Stromal cell of bone marrow (primary cell): ENCODE results near the gene BCL2L1.
"Not testable (repeated sequence)": the region's sequence is repeated elsewhere in the genome, so short reads cannot be mapped to it uniquely, and the experiment has no call there.

Experiments
- DNase-seq: peaks from one replicate; pipeline ENCODE4 v3.0.0-alpha.2; 2012; ENCODE audit warnings: low read depth

BCL2L1 gene

DNA sequence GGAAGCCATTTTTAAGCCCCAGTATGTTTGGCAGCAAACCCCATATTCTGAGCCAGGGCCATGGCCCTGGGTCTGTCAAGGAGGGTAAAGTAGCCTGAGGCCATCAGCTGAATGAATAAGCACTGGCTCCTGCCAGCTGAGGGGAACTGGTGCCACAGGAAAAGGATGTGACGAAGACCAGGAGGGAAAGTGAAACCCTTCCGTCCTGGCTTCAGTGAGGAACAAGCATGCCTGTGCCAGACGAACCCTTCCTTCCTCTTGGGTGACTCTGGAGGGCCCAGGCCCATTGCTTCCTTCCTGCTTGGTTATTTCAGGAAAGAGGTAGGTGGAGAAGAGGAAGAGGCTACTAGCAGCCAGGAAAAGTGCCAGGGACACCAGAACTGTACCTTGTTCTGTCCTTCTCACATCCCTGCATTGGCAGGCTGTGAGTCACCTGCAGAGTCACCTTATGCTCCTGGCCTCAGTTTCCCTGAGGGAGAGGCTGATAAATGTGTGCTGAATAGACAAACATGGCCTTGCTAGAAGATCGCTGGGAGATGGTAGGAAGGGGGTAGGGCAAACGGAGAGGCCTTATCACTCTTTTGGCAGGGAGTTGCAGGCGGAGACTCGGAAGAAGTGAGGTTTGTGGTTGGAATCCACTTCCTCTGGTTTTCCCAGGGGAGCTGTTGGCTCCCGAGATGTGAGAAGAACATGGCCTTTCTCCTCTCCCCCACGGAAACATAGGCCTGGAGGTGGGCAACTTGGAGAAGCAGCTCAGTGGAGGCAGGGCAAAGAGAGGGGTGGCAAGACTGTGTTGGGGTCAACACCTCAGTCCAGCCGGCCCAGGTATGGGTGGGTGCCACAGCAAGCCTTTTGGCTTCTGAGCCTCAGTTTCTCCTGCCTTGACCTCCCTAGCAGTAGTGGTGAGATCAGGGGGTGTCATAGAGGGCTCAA lies 47.5 kb downstream of the BCL2L1 start:
- DNase-seq: peak; percentile 82

DNA sequence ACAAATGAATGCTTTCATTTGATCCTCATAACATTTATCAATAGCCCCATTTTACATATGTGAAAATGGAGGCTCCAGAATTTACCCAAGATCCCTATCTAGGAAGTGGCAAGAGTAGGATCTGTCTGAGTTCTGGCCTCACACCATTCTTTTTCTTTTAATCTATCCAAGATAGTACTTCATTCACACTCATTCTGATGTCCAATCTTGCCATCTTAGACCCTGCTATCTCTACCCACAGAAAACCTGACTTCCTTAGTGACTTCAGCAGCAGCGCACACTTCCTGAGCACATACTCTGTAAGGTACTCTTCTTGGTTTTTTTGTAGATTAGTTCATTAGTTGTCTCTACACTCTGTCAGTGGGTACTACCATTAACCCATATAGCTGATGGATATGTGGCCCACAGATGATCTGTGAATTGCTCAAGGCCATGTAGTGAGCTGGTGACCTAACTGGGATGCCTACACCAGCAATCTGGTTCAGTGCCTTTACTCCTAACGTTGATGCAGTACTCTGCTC lies 48.7 kb downstream of the BCL2L1 start:
- no peak for DNase-seq

DNA sequence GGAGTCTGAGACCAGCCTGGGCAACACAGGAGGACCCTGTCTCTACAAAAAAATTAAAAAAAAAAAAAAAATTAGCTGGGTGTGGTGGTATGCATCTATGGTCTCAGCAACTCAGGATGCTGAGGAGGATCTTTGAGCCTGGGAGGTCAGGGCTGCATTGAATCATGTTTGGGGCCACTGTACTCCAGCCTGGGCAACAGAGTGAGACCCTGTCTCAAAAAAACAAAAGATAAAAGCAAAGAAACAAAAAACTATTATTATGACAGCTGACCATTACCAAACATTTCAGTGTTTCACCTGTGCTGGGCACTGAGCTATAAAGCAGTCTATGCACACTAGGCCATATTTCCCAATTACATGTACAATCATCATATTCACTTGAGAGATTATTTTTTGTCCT lies 49.2 kb downstream of the BCL2L1 start:
- no peak for DNase-seq

DNA sequence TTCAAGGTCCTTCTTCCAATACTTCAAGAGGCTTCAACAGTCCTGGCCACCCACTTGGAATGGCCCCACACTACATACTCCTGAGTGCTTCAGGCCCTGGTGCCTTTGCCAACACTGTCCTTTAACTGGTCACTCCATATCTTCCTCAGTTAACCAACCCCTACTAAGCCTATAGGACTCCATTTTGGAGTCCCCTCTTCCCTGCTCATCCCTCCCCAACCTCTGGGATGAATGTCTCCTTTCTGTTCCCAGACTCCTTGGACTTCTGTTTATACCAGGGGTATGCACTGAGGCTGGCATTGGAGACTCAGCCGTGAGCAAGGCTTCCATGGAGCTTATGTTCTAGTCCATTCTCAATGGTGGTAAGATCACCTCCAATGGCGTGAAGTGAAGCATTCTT lies 51.3 kb downstream of the BCL2L1 start:
- DNase-seq: no peak

DNA sequence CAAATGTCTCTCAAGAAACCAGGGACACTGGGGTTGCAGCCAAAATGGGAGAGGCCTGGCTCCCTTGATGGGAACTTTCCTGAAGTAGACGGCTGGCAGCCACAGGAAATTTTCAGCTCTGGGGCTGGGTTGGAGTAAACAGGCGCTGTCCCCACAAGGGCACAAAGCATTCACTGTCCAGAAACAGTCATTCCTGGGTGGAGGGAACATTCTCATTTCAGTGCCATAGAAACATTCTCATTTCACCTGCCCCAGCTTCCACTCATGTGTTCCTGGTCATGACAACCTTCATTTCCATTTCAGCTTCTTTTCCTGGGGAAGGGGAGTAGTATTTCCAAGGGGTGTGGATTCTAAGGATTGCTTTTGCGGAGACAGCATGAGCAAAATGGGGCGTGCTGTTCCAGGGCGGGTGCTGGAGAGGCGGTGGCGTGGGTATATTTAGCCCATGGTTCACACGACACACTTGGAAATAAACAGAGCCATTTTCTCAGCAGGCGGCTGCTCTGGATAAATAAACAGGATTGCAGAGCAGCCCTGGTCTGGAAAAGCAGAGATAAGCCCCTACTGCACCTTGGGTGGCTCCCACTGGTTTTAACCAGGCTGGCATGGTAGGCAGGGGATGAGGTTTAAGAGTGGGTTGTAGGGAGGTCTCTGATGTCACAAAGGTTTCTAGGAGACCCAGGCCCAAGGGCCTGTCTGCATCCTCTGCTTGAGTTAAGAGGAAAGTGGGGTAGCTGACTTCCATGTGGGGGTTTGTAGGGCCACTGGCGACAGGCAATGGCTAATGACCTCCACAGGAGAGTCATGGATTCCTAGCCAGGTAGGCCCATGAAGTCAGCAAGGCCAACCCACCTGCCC lies 52.1 kb downstream of the BCL2L1 start:
- no peak for DNase-seq

DNA sequence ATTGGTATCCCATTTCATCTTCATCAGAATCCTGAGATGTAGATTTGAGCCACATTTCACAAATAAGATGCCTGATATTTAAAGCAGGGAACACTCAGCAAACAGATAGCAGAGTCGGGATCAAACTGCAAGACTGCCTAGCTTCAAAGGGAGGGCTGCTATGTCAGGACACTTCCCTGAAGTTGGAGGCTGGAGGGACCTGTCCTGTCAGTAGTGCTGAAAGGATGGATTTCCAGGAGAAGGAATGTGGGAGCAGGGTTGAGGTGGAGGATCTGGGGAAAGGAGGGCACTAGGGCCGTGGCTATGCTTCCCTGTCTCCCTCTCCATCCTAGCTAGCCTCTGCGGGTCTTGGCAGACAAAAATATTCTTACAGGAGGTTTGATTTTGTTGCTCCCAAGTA lies 52.8 kb downstream of the BCL2L1 start:
- DNase-seq: no peak

DNA sequence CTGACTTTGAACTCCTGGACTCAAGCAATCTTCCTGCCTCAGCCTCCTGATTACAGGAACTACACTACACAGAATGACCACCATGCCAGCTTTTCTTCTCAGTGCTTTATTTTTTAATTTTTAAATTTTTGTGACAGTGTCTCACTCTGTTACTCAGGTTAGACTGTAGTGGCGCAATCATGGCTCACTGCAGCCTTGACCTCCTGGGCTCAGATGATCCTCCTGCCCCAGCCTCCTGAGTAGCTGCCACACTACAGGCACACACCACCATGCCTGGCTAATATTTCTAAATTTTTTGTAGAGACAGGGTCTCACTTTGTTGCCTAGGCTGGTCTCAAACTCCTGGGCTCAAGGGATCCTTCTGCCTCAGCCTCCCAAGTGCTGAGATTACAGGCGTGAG lies 53.7 kb downstream of the BCL2L1 start:
- DNase-seq: not testable (repeated sequence)

DNA sequence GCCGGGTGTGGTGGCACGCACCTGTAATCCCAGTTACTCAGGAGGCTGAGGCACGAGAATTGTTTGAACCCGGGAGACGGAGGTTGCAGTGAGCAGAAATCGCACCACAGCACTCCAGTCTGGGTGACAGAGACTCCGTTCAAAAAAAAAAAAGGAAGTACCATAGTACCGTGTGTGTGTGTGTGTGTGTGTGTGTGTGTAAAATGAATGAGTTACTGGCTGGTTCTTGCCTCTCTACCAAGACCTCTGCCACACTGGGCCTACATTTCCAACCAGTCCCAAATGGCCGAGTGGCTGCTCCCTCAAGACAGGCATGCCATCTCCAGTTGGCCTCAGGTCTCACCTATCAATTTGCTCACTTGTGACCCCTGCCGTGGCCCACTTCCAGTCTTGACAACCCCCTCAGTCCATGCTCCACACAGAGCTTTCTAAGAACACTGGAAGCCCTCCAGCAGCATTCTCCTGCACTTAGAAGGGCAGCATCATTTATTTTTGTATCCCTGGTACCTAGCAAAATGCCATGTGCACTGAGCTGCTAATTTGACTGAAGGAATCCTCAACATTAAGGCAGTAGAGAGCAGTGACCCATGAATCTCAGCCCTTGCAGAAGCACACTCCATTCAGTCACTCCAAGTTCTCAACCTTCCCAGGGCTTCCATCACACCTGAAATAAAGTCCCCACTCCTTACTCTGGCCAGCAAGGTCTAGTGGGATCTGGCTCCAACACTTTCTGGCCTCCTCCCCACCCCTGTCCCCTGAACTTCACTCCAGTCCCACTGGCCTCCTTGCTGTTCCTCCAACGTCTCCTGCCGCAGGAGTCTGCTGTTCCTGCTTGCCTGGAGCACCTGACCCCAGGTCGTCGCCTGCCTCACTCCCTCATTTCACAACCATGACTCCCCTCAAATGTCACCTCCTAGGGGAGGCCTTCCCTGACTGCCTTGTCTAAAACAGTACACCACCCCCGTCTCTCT lies 55.1 kb downstream of the BCL2L1 start:
- no peak for DNase-seq

DNA sequence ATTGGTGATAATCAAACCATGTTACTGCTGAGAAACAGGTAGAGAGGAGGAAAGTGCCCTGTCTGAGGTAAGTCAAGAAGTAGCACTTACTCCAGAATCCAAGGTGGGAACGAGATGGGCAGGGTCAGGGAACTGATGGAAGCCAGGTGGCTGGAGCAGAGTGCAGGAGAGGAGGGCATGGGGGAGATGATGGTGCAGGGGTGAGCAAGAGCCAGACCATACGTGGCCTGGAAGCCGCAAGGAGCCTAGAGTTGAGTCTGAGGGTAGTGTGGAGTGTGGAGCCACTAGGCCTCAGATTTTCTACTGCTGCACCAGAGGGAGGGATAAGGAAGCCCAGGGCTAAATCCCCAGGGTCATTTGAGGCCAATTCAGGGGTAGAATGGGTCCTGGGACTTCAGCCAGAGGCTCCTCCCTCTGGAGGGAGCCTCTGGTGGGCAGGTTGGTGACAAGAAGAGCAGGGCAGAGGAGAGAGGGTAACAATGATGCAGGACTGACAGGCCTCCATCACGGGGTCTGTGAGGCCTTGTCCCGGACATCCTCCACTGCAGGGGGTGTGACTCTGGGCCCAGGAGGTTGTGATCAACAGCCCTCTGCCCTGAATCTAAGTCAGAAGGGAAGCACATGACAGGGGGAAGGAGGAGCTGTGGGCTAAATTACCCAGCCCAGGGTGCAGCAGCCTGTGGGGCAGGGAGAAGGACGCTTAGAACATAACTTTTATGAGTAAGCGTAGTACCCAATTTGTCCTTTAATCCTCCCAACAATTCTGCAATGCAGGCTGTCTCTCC lies 56.2 kb downstream of the BCL2L1 start:
- no peak for DNase-seq

DNA sequence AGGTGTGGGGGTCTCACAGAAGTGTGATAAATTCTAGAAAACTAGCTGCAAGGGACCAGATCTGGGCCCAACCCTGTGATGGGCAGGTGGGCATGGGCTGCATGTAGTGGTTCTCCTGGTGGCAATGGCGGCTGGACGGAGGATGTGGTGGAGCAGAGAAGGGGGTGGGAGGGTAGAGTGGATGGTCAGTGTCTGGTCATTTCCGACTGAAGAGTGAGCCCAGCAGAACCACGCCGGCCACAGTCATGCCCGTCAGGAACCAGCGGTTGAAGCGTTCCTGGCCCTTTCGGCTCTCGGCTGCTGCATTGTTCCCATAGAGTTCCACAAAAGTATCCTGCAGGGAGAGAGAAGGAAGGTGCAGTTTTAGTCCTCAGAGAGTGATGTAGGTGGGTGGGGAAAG lies 56.9 kb downstream of the BCL2L1 start:
- DNase-seq: no peak

DNA sequence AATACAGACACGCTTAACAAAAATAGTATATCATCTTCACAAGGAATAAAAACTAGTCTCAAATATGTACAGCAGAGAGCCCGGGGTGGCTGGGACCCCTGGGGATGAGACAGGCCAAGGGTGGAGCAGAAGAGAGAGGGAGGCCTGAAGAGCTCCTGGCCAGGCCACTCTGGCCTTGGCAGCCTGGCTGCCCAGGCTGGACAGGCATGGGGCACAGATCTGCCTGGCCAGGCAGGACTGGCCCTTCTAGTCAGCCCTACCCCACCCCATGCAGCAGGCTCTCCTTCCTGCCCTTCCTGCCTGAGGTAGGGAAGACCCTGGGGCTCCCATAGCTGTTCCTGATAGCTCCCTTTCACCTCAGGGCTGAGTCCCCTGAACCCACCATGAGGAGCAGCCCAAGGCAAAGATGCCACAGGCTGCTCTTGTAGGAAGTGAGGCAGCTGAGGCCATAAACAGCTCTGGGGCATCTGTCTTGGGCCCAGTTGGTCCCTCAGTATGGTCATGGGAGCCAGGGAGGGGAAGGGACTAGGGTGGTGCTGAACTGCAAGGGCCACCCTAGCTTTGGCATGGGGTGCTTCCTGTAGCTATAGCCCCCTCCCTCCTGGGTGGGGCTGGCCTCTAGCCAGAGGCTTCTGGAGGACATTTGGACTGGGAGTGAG lies 57.8 kb downstream of the BCL2L1 start:
- DNase-seq: no peak

DNA sequence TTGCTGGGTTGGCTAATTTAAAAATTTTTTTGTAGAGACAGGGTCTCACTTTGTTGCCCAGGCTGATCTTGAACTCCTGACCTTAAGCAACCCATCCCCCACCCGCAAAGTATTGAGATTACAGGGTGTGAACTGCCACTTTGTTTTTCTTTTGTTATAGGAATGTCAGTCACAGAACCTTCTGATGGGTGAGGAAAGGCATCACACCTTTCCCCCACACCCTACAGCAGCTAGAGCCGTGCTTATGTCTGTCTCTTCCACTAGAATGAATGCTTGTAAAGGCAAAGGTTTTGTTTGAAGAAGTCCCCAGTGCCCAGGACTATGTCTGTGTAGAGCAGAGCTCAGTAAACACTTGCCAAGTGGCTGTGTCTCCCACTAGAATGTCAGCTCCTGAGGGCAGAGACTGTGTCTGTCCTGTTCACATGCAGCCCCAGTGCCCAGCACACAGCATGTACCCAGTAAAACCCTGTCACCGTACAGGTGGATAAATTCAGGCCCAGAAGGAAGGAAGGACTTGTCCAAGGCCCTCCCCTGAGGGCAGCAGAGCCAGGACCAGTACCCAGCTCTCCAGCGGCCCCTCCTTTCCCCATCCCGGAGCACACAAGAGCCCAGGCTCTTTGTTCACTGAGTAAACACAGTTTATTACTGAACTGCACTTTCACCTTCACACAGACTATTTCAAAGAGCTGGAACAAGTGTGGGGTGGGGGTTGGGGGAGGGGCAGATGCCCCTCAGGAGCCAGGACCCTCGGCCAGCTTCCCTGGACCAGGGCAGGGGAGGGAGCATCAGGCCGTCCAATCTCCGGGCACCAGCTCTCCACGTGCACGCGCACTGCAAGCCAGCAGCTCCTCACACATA lies 58.6 kb downstream of the BCL2L1 start:
- no peak for DNase-seq

DNA sequence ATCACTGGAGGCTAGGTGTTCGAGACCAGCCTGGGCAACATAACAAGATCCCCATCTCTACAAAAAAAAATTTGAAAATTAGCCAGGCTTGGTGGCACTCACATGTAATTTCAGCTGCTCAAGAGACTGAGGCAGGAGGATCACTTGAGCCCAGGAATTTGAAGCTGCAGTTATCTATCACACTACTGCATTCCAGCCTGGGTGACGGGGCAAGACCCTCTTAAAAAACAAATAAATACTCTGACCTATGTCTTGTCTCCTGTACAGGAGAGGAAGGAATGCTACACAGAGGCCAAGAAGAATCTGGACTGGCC lies 59.2 kb downstream of the BCL2L1 start:
- no peak for DNase-seq

DNA sequence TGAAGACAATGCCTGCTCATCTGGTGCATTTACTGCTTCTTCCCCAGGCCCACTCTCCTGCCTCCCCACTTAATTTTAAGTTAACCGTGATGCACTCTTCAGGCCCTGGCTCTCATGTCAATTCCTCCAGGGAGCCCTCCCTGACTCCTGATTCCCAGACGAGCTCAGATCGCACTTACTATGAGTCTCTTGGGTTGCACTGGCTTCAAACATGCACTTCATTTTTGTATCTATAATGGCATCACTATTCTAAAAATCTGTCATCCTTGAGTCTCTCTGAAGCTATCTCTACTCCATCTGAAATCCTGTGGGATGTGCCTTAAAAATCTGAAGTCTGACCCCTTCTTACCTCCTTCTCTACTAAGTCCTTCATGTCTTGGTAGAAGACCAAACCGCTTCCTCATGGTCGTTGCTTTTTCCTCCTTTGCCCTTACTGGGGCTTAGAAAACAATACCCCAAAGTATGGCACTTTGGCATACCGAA lies 60.3 kb downstream of the BCL2L1 start:
- no peak for DNase-seq

DNA sequence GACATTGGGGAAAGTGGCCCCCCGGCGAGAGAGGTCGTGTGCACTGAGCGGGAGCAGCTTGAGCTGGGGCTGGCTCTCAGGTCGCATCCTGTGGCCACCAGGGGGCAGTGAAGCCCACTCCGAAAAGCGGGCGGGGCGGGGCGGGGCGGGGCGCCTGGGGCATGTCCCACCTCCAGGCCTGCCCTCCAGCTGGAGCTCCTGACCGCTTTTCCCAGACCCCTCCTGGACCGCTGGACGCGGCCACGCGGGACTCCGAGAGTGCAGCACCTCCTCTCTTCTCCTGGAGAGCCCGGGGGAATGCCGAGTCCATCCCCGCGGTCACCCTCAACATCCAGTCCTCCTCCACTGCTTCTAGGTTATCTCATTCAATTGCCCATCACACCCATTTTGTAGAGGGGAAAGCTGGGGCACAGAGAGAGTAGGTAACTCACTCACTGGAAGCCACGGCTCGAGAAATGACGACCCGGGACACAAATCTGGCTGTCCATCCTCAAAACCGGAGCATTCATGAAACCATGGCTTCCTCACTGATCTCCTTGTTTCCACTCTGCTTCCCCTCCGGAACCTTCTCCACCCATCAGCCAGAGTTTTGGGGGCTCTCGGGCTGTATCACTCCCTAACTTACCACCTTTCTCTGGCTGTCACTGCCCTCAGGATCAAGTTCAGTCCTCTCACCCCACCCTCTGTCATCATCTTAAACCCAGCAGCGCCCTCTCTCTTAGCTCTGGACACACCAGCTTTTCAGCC lies 60.9 kb downstream of the BCL2L1 start:
- peak; percentile 38 for DNase-seq

DNA sequence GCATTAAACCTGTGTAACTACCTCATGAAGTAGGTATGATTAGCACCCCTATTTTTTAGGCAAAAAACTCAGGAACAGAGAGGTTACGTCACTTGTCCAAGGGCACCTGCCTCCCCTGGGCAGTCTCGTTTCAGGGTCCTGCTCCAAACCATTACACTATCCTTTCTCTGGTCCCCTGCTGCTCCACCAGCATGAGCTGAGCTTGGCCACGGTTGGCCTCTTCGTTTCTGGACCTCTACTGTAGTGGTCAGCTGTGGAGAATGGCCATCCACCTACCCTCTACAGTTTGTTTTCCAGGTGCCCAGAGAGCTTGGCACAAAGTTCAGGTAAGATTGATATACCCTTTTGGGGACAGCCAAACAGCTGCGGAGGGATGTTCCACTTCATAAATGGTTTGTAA lies 68.1 kb downstream of the BCL2L1 start:
- DNase-seq: no peak

DNA sequence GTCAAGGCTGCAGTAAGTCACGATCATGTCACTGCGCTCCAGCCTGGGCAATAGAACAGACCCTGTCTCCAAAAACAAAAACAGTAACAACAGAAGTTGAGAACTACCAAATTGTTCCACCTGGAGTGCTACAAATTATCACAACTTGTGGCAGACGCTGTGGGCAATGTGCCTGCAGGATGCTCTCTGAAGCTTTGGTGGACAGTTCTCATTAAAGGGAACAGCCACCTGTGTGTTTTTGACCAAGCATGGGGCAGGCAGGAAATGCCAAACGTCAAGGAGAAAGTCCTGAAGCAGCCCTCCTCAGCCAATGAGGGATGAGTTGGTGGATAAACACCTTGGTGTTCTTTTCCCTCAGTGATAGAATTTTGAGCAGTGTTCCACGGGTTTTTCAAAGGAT lies 69.1 kb downstream of the BCL2L1 start:
- no peak for DNase-seq

DNA sequence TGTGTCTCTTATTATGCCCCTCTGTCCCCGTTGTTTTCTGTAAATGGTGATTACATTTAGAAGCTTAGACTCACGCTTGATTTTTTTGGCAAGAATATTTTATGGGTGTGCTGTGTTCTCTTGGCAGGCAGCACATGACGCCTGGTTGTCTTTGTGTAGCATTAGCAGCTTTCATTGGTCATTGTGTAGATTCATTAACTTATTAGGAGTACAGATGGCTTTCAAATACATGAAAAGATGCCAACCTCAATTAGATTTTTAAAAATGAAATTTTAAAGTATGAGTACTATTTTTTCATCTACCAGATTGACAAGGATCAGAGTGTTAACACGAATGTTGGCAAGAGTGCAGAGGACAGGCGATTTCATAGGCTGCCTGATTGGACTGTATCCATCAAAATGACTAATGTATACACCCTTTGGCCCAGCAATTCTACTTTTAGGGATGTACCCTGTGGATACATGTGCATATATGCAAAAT lies 69.7 kb downstream of the BCL2L1 start:
- peak; percentile 61 for DNase-seq
